Pancreas (tissue), 10 donors: ENCODE measurements around the gene PCGF6. TPM values are rescaled to one million over a fixed set of nuclear protein-coding genes. Genes with fewer than 3 reads are reported as not detected.
"Not testable (repeated sequence)": the region's sequence is repeated elsewhere in the genome, so short reads cannot be mapped to it uniquely, and the experiment has no call there.

Experiments
- ATAC-seq, 4 donors: fragments of 200-7000 bp; cut with Tn5 transposase; one replicate each; pipeline versions ENCODE4 v1.8.0 to v1.9.1; 2020; ENCODE audit warnings: mild to moderate bottlenecking in 4 of 4, moderate library complexity in 4 of 4
- DNase-seq, 6 donors: peaks; one replicate each; pipeline ENCODE4 v3.0.0-alpha.2; 2020
- FAIRE-seq: peaks from 2 replicates; lab custom pipeline; 2012; peaks lifted over from hg19 to GRCh38; lab: Jason Lieb, UNC
- H3K27ac ChIP-seq, 4 donors: fragments of 200-600 bp; sonication (generic); 1 replicate in 3 of 4; 2 replicates in 1 of 4; pipeline versions ENCODE4 v1.5.0 to v1.8.0; 2020
- H3K27me3 ChIP-seq, 4 donors: fragments of 200-600 bp; one replicate each; pipeline ENCODE4 v1.8.0; 2021
- H3K36me3 ChIP-seq, 3 donors: fragments of 200-600 bp; sonication (generic) in 1 of 3; one replicate each; pipeline versions ENCODE4 v1.5.0 to v1.8.0; 2020 to 2021
- H3K4me1 ChIP-seq, 3 donors: fragments of 200-600 bp; one replicate each; pipeline ENCODE4 v1.8.0; 2021
- H3K4me3 ChIP-seq, 4 donors: fragments of 200-600 bp; sonication (generic) in 2 of 4; one replicate each; pipeline versions ENCODE4 v1.5.0 to v1.8.0; 2020 to 2021
- H3K9me3 ChIP-seq, 4 donors: fragments of 200-600 bp; one replicate each; pipeline ENCODE4 v1.8.0; 2021
- CTCF ChIP-seq, 4 donors: fragments of 200-600 bp; sonication (generic) in 3 of 4; IDR thresholded peaks; one replicate each; pipeline versions ENCODE4 v1.5.0 to v1.8.0; 2021; ENCODE audit warnings: antibody characterized with exemption in 4 of 4
- WGBS, 2 donors: extraction: QIAGEN DNeasy Blood & Tissue Kit; methylation state at CpG; one replicate each; pipeline ENCODE4 v1.1.7; 2013; 5-methylcytosine and 5-hydroxymethylcytosine counted together
- intact Hi-C, 3 donors: fragments of 100-400 bp; cut with DNase I; formaldehyde crosslinking; loops; one replicate each; pipeline versions ENCODE4 v1.11.1 to v1.14.2; 2022
- polyA plus RNA-seq, 2 donors: library from polyadenylated mRNA; stranded (reverse); fragments of 200-250 nt; gene quantifications; one replicate each; pipeline ENCODE4 v1.2.3, GENCODE V29; 2013
- total RNA-seq, 6 donors: library from RNA; stranded (reverse); fragmentation: NEBNext Ultra II Directional in 4 of 6; extraction: Animal tissue kit (Norgen Biotek cat#: 25700) in 4 of 6; gene quantifications; one replicate each; pipeline versions ENCODE4 v1.2.1 to v1.2.4, GENCODE V29; 2021 to 2023
- donor health status: healthy with polysubstance abuse.
- donor health status: DM: no; HTN: no; CAD: no; lungs with moderate emphysema.
- donor health status: DM: no; HTN: no; CAD: no.
- donor health status: control.
- donor health status: control.
- donor health status: Bipolar disorder and iron deficiency.
- donor health status: DM: yes; HTN: yes; CAD: no.
- donor health status: DM: no; HTN: no; CAD: no.
- donor health status: DM: no; HTN: no; CAD: no.
- donor health status: DM: yes; HTN: yes; CAD: no.

Gene PCGF6
- total and polyA plus RNA-seq, 8 donors: 3.8 to 6.7 (median 5.1) TPM

- Histone ChIP-seq H3K4me1 (no peaks in the 10 kb centered on the region), H3K4me3 (no peak overlapping the region), H3K9me3 (no peaks in the 10 kb centered on the region), H3K27ac (no peak overlapping the region), H3K27me3 (peaks cover 0 to 6% (median 0%) of the 10 kb centered on the region in 4 donors), H3K36me3 (no peaks in the 10 kb centered on the region)
- no peak for FAIRE-seq
- no peak for DNase-seq
- ATAC-seq: no peak
- TF ChIP-seq CTCF (IDR thresholded peaks at IDR 0.05): no peak
- intact Hi-C loops: no loop called here
- 49 to 71% methylated on average over 3 of the region's 3 CpGs for WGBS, 2 donors
Measured at GRCh38 chr10:103262229-103262628, 88.7 kb downstream of the PCGF6 start.

GRCh38 chr10:103259989-103260388, 91.0 kb downstream of the PCGF6 start:
- 83 to 86% methylated on average over 5 of the region's 5 CpGs for WGBS, 2 donors
- no peak for FAIRE-seq
- H3K27ac ChIP-seq: no peak overlapping the region
- peaks cover 0 to 5% (median 0%) of the 10 kb centered on the region in 4 donors for H3K27me3 ChIP-seq
- H3K4me1 ChIP-seq: no peaks in the 10 kb centered on the region
- no peak for ATAC-seq
- DNase-seq: no peak
- no peak overlapping the region for H3K4me3 ChIP-seq
- H3K9me3 ChIP-seq: no peaks in the 10 kb centered on the region
- H3K36me3 ChIP-seq: no peaks in the 10 kb centered on the region
- intact Hi-C loops: no loop called here
- no peak for TF ChIP-seq CTCF (IDR thresholded peaks at IDR 0.05)

- WGBS, 2 donors: 78 to 90% methylated on average over 4 of the region's 4 CpGs
- not testable (repeated sequence) for H3K36me3 ChIP-seq
Measured at GRCh38 chr10:103258928-103259327, 92.0 kb downstream of the PCGF6 start.

GRCh38 chr10:103257812-103258211, 93.1 kb downstream of the PCGF6 start:
- no peaks in the 10 kb centered on the region for H3K27me3 ChIP-seq
- no peaks in the 10 kb centered on the region for H3K4me1 ChIP-seq
- no peaks in the 10 kb centered on the region for H3K9me3 ChIP-seq
- intact Hi-C loops: no loop called here
- FAIRE-seq (no peak), ATAC-seq (no peak), DNase-seq (no peak)
- no peak overlapping the region for H3K27ac ChIP-seq
- no peak for TF ChIP-seq CTCF (IDR thresholded peaks at IDR 0.05)
- no peaks in the 10 kb centered on the region for H3K36me3 ChIP-seq
- H3K4me3 ChIP-seq: no peak overlapping the region

More at GRCh38 chr10:103258928-103259327, 92.0 kb downstream of the PCGF6 start:
- H3K4me3 ChIP-seq, H3K9me3 ChIP-seq, FAIRE-seq, H3K27ac ChIP-seq, H3K4me1 ChIP-seq, ATAC-seq, DNase-seq, H3K27me3 ChIP-seq, intact Hi-C loops: not testable (repeated sequence)

- H3K9me3 ChIP-seq: no peaks in the 10 kb centered on the region
- no peaks in the 10 kb centered on the region for H3K27me3 ChIP-seq
- no peak overlapping the region for H3K4me3 ChIP-seq
- DNase-seq: no peak
- H3K27ac ChIP-seq: no peak overlapping the region
- intact Hi-C loops: no loop called here
- no peak for FAIRE-seq
- TF ChIP-seq CTCF (IDR thresholded peaks at IDR 0.05): no peak
- 96 to 100% methylated on average over 1 of the region's 1 CpG for WGBS, 2 donors
- no peaks in the 10 kb centered on the region for H3K4me1 ChIP-seq
- no peak for ATAC-seq
- no peaks in the 10 kb centered on the region for H3K36me3 ChIP-seq
Measured at GRCh38 chr10:103256613-103257012, 94.3 kb downstream of the PCGF6 start.
